Measurements from ENCODE around the gene MSX2.

DNA sequence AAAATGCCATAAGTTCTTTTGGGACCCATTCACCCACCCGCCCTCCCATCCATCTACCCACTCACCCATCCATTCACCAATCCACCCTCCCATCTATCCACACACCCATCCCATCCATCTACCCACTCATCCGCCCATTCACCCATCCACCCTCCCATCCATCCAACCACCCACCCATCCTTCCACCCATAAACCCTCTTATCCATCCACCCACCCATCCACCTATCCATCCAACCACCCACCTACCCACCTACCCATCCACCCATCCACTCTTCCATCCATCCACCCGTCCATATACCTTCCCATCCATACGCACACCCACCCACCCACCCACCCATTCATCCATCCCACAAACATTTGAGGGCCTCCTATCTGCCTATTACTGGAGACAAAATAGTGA lies 43.3 kb downstream of the MSX2 start:
- TF ChIP-seq, protein P1, sequence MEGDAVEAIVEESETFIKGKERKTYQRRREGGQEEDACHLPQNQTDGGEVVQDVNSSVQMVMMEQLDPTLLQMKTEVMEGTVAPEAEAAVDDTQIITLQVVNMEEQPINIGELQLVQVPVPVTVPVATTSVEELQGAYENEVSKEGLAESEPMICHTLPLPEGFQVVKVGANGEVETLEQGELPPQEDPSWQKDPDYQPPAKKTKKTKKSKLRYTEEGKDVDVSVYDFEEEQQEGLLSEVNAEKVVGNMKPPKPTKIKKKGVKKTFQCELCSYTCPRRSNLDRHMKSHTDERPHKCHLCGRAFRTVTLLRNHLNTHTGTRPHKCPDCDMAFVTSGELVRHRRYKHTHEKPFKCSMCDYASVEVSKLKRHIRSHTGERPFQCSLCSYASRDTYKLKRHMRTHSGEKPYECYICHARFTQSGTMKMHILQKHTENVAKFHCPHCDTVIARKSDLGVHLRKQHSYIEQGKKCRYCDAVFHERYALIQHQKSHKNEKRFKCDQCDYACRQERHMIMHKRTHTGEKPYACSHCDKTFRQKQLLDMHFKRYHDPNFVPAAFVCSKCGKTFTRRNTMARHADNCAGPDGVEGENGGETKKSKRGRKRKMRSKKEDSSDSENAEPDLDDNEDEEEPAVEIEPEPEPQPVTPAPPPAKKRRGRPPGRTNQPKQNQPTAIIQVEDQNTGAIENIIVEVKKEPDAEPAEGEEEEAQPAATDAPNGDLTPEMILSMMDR (IDR thresholded peaks at IDR 0.05), result no peak
- TF ChIP-seq POLR2A (IDR thresholded peaks at IDR 0.05), result no peak

Measured in body of pancreas (tissue), 4 donors.